ENCODE measurements around the gene MYL5.

MYL5 gene

DNA sequence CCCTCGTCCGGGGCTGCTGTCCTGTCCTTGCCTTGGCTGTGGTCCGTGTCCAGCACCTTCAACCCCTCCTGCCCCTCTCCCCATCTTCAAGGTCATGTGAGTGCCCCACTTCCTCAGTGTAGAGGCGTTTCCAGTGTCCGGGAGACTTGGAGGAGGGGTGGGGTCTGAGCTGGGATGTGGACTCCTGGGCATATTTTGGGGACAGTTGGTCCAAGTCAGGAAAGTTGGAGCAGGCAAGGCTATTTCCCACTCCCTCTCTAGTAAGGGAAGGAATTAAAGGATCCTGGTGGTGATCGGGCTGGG, 34.2 kb downstream of the MYL5 start:
- DNase-seq, result no peak

DNA sequence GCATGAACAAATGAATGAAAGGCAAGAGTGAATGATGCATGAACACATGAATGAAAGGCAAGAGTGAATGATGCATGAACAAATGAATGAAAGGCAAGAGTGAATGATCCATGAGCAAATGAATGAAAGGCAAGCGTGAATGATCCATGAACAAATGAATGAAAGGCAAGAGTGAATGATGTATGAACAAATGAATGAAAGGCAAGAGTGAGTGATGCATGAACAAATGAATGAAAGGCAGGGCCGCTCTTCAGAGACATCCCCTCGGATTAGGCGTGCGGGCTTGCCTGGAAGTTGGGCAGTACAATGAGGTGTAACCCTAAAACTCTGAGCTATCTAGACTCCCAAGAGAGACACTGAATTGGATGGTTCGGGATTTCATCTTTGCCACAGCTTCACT, 35.0 kb downstream of the MYL5 start:
- DNase-seq, result no peak

DNA sequence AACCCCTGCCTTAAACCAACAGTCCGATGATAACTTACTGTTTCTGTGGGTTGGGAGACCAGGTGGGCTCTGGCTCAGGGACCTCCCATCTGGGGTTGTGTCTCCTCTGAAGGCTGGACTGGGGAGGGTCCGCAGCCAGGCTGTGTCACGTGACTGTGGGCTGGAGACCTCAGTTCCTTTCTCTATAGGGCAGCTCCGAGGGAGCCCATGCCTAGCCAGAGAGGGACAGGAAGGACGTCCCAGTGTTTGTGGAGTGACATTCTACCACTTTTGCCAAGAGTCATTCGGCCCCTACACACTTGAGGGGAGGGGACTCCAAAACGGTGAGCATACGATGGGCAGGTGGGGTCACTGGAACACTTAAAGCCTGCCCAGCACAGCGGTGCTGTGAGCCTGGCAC, 35.8 kb downstream of the MYL5 start:
- DNase-seq, result no peak

DNA sequence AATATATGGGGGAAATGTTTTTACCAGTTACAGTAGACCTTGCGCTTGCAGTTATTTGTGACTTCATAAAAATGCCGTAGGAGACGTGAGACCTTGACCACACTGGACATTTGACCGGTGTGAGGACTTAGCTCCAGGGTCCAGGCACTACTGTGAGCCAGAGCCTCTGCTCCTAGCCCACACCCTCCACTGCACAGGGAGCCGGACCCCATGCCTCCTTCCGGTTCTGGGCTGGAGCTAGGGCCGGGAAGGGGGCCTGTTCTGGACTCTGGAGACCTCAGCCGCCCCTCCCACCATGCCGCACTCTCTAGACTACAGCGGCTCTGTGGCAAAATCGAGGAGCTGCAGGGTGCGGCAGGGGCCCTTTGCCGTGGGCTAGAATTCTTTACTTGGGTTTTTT, 36.6 kb downstream of the MYL5 start:
- no peak for DNase-seq

DNA sequence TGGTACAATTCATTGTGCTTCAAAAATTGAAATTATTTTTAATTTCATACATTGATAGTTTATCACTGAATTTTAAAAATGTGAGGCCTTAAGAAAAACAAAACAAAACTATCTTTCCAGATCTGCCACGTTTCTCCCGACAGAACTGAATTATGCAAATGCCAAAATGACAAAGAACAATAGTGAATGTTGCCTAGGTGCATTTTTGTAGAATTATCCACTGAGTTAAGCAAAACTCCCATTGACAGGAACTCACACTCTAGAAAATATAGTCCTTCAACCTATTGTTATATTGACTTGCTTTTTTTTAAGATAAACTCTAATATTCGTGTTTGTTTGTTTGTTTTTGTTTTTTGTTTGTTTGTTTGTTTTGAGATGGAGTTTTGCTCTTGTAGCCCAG, 37.8 kb downstream of the MYL5 start:
- no peak for DNase-seq

DNA sequence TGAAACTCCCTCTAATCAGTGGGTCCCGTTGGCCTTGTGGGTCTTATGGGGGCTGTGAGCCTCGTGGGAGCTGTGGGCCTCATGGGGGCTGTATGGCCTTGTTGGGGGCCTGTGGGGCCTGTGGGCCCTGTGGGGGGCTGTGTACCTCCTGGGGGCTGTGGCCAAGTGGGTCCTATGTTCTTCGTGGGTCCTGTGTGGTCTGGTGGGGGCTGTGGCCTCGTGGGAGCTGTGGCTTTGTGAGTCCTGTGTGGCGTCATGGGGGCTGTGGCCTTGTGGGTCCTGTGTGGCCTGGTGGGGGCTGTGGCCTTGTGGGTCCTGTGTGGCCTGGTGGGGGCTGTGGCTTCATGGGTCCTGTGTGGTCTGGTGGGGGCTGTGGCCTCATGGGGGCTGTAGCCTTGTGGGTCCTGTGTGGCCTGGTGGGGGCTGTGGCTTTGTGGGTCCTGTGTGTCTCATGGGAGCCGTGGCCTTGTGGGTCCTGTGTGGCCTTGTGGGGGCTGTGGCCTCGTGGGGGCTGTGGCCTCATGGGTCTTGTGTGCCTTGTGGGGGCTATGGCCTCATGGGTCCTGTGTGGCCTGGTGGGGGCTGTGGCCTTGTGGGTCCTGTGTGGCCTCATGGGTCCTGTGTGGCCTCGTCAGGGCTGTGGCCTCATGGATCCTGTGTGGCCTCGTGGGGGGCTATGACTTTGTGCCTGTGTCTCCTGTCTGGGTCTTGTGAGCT, 38.7 kb downstream of the MYL5 start:
- no peak for DNase-seq

DNA sequence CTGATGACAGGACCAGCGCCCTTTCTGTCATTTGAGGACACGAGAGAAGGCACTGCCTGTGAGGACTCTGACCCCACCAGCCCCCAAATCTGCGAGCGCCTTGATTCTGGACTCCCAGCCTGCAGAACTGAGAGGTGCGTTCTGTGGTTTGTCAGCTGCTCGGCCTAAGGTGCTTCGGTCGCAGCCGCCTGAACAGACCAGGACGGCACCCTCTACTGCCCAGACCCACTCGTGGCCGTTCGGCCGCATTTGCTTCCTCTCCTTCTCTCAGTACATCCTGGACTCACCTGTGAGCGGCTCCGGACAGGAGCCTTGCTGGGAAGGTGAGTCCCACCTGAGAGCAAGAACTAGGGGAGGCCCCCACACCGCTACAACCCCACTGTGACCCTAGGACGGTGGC, 39.7 kb downstream of the MYL5 start:
- no peak for DNase-seq

DNA sequence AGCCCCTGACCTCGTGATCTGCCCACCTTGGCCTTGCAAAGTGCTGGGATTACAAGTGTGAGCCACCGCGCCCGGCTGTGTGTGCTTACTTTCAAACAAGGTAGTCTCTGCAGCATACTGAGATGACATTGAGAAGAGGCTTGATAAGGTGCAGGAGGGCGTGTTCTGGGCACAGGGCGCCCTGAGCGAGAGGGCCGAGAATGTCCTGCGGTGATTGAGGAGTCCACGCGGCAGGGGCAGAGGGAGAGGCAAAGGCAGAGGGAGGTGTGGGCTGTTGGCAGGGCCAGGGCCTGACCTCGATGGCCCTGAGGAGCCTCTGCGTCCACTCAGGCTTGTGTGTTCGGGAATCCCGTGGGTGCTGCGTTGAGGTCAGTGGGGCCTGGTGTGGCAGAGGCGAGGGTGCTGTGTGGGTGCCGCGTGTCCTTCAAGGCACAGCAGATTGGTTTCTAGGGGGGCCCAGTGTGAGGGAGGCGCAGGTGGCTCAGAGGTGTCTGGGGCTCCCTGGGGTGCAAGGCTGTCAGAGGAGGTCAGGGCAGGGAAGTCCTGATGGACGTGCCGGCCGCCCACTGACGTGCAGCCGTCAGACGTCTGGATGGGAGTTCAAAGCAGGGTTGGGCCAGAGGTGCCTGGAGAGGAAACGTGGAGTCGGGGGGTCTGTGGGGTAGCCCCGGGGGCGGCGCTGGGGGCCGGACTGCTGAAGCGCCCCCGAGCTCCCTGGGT, 43.4 kb downstream of the MYL5 start:
- no peak for DNase-seq

DNA sequence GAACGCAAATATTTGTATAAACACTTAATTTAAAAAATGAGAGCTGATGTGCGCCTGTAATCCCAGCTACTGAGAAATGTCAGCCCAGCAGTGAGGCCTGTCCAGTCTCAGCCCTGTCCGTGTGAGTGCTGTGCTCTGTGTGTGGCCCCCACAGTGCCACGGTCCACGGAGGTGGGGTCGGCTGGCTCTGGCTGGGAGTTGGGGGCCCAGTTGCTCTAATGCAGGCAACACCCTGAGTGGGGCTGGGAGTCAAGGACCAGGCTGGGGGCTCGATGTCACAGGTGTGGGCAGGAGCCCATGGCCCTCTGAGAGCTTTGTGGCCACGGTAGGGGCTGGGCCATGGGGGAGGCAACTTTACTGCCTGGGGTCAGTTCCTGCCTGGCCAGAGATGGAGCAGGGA, 44.1 kb downstream of the MYL5 start:
- DNase-seq, result no peak

DNA sequence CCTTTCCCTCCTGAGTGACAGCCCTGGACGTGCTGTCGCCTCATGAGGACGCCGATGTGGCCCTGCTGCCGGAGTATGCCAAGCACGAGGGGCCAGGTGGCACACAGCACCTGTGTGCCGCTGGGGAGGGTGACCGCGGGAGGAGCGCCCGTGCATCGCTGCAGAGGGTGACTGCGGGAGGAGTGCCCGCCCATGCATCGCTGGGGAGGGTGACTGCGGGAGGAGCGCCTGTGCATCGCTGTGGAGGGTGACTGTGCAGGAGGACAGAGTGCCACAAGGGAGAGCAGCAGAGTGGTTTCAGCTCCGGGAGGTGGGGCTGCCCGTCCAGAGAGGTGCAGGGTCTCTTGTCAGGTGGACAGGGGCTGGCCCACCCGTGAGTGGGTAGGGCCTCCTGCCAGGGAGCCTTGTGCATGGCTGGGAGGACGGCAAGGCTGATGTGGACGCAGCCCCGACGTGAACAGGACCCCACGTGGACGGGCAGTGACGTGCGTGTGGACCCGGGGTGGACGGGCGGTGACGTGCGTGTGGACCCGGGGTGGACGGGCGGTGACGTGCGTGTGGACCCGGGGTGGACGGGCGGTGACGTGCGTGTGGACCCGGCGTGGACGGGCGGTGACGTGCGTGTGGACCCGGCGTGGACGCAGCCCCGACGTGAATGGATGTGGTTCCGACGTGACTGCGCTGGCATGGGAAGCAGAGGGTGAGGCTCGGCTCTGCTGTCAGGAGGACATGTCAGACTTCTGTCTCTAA, 45.9 kb downstream of the MYL5 start:
- DNase-seq, result no peak

DNA sequence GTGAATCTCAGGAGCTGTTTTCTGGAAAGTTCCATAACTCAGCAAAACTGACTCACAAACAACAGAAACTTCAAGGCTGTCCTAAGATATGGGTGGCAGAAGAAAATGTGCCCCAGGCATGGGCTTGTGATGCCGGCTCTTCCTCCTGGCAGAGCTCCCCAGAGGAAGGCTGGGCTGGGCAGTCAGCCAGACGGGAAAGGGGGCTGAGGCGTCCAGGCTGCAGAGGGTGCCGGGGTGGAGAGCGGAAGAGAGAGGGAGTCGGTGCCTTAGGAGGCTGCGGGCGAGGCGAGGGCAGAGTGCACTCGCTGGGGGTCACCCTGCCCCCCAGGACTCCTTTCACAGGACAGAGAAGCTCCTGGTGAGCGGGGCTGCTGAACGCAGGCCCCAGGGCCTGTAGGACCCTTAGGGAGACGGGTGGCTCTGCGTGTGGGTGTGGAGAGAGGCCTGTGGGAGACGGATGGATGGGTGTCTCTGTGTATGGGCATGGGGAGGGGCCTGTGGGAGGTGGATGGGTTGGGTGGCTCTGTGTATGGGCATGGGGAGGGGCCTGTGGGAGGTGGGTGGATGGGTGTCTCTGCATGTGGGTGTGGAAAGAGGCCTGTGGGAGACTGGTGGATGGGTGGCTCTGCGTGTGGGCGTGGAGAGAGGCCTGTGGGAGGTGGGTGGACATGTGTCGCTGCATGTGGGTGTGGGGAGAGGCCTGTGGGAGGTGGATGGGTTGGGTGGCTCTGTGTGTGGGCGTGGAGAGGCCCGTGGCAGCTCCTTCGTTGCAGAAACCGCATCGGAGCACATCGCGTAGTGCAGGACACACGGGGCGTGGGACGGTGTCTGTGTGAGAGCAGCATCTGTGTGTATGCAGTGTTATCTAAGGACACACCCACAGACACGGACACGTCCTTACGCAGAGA, 47.2 kb downstream of the MYL5 start:
- no peak for DNase-seq

DNA sequence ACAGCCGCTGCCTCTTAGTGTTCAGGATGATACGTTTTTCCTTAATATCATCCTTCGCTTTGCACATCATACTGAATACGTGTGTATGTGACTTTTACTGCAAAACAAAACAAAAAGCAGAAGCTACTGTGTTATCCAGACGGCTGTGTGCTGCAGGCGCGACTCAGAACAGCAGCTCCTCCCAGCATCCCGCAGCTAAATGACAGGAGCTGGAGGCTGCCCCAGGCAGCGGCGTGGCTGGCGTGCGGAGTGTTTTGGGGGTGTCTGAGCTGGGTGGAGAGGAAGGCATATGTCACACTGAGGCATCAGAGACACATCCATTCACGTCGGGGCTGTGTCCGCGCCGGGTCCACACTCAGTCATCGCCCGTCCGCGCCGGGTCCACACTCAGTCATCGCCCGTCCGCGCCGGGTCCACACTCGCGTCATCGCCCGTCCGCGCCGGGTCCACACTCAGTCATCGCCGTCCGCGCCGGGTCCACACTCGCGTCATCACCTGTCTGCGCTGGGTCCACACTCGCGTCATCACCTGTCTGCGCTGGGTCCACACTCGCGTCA, 47.9 kb downstream of the MYL5 start:
- DNase-seq, result no peak

DNA sequence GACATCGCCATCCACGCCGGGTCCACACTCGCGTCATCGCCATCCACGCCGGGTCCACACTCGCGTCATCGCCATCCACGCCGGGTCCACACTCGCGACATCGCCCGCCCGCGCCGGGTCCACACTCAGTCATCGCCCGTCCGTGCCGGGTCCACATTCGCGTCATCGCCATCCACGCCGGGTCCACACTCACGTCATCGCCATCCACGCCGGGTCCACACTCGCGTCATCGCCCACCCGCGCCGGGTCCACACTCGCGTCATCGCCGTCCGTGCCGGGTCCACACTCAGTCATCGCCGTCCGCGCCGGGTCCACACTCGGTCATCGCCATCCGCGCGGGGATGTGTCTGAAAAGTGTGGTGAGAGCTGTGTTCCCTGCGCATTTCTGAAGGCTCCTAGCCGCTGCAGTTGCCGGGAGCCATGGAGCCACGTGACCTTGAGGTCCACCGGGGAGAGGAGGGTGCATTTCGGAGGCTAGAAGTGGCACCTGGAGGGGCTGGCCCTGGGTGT, 48.6 kb downstream of the MYL5 start:
- no peak for DNase-seq

DNA sequence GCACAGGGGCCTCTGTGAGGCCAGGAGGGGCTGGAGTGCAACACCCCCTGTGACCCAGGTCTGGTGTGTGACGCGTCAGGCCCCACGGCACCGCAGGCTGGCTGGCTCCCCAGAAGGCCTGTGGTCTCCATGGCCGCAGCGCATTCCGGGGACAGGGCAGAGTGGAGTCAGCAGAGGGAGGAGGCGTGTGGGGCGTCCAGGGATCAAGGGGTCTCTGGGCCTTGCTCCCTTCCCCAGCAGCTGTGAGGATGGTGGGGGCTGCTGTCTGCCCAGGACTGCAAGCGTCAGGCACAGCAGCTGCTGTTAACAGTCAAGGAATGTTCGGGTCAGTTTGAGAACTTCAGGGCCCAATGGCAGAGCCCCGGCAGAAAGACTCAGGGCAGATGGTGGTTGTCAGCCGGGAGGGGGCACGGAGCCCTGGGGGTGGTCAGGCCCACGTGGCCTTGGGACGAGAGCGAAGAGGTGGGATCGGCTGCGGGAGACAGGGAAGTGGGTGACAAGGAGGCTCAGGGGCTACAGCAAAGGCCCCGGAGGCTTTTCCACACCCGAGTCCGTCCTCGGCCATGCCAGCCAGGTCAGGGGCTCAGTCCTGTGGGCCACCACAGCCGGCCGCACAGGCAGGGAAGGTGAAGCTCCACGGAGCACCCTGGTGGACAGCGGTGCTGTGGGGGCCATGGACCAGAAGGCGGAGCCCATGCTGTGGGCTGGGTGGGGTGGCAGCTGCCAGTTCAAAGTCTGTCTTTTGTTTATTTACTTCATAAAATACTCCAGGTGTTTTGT, 49.6 kb downstream of the MYL5 start:
- DNase-seq, result no peak

DNA sequence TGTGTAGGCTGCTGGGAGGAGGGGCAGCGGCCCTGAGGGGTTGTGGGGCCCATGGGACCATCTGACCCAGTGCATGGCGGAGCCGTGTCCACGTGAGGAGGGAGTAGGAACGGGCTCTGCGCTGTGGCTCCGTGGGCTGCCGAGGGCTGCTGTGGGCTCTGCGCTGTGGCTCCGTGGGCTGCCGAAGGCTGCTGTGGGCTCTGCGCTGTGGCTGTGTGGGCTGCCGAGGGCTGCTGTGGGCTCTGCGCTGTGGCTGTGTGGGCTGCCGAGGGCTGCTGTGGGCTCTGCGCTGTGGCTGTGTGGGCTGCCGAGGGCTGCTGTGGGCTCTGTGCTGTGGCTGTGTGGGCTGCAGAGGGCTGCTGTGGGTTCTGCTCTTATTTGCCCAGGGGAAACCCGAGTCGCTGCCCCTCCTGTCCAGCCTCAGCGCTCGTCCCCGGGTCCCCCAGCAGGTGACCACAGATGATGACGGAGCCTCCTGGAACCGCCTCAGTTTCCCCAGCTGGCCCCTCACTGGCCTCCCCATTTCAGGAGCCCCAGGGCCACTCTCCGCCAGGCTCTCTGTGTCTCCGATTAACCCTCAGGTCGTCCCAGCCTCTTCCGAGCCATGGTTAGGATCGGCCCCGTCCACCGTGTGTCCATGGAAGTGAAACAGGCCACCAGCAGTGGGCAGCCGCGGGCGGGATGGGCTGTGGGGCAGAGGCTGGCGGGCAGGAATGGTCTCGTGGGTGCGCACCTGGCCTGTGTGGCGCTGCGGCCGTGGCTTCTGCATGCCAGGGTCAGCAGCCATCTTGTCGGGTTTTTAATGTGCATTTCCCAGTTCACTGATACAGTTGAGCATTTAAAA, 51.3 kb downstream of the MYL5 start:
- no peak for DNase-seq

DNA sequence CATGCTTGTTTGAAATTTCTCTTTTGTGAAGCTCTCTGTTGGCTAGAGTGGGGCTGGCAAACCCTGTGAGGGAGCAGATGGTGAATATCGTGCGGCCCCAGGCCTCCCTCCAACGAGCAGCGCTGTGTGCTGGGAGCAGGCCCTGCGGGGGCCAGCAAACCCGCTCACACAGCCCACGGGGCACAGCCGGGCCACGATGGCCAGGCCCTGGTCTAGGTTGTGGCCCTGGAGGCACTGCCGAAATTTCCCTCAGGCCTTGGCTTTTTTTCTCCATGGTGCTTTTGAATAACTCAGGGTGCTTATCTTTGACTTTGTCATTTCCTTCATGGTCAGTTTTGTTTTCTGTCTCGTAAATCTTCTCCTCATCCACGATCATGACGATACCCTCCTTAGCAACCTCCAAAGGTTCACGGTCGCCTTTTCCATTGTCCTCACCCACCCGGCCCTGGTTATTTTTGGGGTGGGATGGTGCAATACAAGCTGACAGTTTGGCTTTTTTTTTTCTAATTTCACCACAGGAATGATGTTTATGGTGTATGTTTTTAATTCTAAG, 52.0 kb downstream of the MYL5 start:
- no peak for DNase-seq

DNA sequence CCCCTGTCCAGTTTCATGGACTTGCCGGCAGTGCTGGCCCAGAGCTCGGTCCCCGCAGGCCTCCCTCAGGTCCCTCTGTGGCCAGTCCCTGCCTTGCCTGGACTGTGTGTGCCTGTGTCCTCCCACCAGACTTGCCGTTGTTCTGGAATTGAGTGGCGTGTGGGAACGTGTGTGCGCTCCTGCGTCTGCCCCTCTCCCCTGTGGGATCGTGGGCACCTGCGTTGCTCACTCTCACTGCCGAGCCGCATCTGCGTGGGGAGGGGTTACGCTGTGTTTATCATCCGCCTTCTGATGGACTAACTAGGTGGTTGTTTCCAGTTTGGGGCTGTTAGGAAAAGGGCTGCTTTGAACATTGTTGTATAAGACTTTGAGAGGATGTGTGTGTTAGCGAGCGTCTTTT, 52.5 kb downstream of the MYL5 start:
- DNase-seq, result no peak

DNA sequence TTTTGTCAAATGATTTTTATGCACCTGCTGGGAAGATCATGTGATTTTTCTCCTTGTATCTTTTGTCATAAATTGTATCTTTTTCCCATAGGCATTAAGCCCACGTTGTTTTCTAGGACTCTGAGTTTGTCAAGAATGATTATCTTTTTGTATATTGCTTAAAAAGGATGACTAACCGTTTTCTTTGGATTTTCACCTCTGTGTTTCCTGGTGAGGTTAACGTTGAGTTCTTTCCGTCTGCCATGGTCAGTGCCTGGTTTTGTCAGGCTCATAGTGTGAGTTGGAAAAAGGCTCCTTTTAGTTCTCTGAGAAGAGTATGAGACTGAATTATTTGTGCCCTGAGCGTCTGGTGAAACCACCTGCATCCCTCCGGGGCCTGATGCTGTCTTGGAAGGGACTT, 53.2 kb downstream of the MYL5 start:
- DNase-seq, result no peak

DNA sequence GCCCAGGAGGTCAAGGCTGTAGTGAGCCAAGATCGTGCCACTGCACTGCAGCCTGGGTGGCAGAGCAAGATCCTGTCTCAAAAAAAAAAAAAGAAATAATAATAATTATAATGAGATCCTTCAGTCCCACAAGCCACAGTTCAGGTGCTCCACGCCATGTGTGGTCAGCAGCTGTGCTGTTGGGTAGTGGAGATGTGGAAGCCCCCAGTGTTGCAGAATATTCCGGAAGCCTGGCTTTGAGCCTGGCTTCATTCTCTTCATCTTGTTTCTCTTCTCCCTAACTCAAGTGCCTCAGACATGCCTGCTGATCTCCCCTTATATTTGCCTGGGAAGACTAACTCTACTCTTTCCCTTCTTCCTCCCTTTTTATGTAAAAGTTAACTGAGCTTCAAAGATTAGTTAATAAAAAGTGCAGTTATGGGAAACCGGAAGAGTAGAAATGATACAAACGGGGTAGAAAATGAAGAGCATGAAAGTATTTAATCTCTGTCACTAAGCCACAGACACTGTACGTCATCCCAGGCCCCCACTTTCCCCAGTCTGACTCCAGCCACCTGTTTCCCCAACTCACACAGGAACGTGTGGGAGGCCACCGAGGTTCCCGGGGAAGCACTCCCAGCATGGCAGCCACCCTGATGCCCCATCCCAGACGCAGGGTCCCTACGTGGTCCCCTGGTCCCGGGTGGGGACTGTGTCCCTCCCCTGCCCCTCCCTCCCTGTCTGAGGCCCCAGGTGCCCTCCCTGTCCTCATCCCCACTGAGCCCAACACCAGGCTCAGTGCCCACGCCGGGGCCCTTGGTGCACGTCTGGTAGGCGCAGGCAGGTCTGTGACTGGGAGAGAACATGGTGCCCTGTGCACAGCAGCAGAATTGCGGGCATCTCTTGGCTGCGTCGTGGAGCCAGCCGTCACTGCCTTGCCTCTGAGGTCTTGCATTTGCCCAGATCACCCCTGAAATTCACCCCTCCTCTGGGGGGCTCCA, 55.3 kb downstream of the MYL5 start:
- DNase-seq, result no peak
